Measurements from ENCODE around the gene FAM216A. TPM values are rescaled to one million over a fixed set of nuclear protein-coding genes. Genes with fewer than 3 reads are reported as not detected.

The FAM216A gene
- polyA plus RNA-seq, 1 donor from 2014 or later, result 77.4 TPM

DNA sequence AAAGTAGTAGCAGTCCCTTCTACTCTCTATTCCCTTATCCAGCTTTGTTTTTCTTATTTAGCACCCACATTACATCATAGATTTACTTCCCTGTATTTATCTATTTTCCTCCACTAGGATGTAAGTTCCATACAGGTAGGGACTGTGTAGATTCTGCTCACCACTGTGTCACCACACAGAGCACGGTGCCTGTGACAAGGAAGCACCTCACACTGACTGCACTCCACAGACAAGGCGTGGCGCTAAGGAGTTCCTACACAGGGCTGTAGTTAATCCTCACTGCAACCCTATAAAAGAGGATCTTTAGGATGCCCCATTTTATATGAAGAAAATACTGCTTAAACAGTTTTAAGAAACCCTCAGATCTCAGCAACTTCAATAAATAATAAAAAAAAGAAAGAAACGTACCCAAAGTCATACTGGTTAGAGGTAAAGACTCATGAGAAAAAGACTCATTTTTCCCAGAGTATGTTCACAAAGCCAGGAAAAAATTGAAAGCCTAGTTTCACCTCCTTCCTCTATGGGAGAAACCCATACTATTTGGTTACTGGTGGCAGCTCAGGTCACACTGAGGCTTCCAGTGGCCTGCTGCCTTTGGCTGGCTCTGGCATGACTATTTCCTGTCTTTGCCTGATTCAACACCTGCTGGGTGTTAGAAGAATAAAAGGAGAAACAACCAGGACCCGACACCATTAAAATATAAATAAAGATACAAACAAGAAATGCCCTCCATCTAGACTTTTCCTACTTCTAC, 70.4 kb downstream of the FAM216A start:
- Histone ChIP-seq H3K27me3 (ENCODE audit: insufficient read depth, low read depth, low read length) (no peaks in the 10 kb centered on the region), H3K9ac (ENCODE audit: low read length) (no peak overlapping the region), H3K4me2 (ENCODE audit: low read length) (no peak overlapping the region), H3K79me2 (replicated peaks; ENCODE audit: insufficient read depth, low read length) (no peaks in the 10 kb centered on the region), H3F3A (ENCODE audit: insufficient read depth, low read length, poor library complexity, severe bottlenecking) (no peaks in the 10 kb centered on the region), H3K36me3 (ENCODE audit: insufficient read depth, low read length) (no peaks in the 10 kb centered on the region), H4K20me1 (ENCODE audit: insufficient read depth) (no peaks in the 10 kb centered on the region), H3K27ac (ENCODE audit: low read length) (no peak overlapping the region), H3K9me2 (ENCODE audit: insufficient read depth, low read length) (no peaks in the 10 kb centered on the region), H2AFZ (ENCODE audit: low read depth, low read length) (no peak overlapping the region), H3K4me3 (ENCODE audit: low read length) (no peak overlapping the region), H3K9me3 (ENCODE audit: low read length) (no peaks in the 10 kb centered on the region)
- no peak for TF ChIP-seq RAD21 (conservative IDR thresholded peaks at IDR 0.05)
- TF ChIP-seq POLR2AphosphoS5 (IDR thresholded peaks at IDR 0.05), result no peak
- TF ChIP-seq MXI1 (conservative IDR thresholded peaks at IDR 0.05; ENCODE audit: poor library complexity, severe bottlenecking), result no peak
- TF ChIP-seq, protein P1, sequence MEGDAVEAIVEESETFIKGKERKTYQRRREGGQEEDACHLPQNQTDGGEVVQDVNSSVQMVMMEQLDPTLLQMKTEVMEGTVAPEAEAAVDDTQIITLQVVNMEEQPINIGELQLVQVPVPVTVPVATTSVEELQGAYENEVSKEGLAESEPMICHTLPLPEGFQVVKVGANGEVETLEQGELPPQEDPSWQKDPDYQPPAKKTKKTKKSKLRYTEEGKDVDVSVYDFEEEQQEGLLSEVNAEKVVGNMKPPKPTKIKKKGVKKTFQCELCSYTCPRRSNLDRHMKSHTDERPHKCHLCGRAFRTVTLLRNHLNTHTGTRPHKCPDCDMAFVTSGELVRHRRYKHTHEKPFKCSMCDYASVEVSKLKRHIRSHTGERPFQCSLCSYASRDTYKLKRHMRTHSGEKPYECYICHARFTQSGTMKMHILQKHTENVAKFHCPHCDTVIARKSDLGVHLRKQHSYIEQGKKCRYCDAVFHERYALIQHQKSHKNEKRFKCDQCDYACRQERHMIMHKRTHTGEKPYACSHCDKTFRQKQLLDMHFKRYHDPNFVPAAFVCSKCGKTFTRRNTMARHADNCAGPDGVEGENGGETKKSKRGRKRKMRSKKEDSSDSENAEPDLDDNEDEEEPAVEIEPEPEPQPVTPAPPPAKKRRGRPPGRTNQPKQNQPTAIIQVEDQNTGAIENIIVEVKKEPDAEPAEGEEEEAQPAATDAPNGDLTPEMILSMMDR (IDR thresholded peaks at IDR 0.05; ENCODE audit: poor library complexity, severe bottlenecking), result no peak
- no peak for TF ChIP-seq EP300 (conservative IDR thresholded peaks at IDR 0.05; ENCODE audit: poor library complexity, severe bottlenecking)
- TF ChIP-seq EZH2 (IDR thresholded peaks at IDR 0.05; ENCODE audit: borderline replicate concordance, insufficient read depth, low read length, poor library complexity, severe bottlenecking), result no peak
- no peak for TF ChIP-seq SMC3 (conservative IDR thresholded peaks at IDR 0.05; ENCODE audit: poor library complexity)

Small RNA genes within 50 kb of the gene (small RNA-seq; reads per million reads assigned to genes)
- 0 reads per million in 3 experiments for gene RF00278

Other genes with a start within 250 kb of the FAM216A start
- gene ATP2A2, start 187.6 kb upstream of the FAM216A start, polyA plus RNA-seq, result 49.0 and 61.2 TPM in 2 replicates
- gene ANAPC7, start 65.1 kb upstream of the FAM216A start, polyA plus RNA-seq, result 92.8 and 98.2 TPM in 2 replicates
- 897 and 922 TPM in 2 replicates for gene ARPC3, start 18.5 kb upstream of the FAM216A start, polyA plus RNA-seq
- 15.5 and 23.8 TPM in 2 replicates for gene GPN3, start 588 bp upstream of the FAM216A start, polyA plus RNA-seq
- gene VPS29, start 33.3 kb downstream of the FAM216A start, polyA plus RNA-seq, result 186 and 222 TPM in 2 replicates
- gene RAD9B, start 33.5 kb downstream of the FAM216A start, polyA plus RNA-seq, result 0.68 and 0.90 TPM in 2 replicates
- gene PPTC7, start 114.5 kb downstream of the FAM216A start, polyA plus RNA-seq, result 7.1 and 7.2 TPM in 2 replicates
- 58.3 and 63.2 TPM in 2 replicates for gene TCTN1, start 145.3 kb downstream of the FAM216A start, polyA plus RNA-seq
- gene HVCN1, start 220.3 kb downstream of the FAM216A start, polyA plus RNA-seq, result not detected in 2 replicates

Measured in neural cell (in vitro differentiated cells).